ENCODE data around the gene PRR19. TPM values are rescaled to one million over a fixed set of nuclear protein-coding genes. Genes with fewer than 3 reads are reported as not detected.

PRR19 gene
- total RNA-seq, 1 experiment from 2014 or later: 3.6 TPM

GRCh38 chr19:42295342-42295741, 6.6 kb upstream of the PRR19 start:
- Histone ChIP-seq H3K36me3 (ENCODE audit: insufficient read depth, low read length, poor library complexity, severe bottlenecking) (peaks cover 76% of the 10 kb centered on the region), H3K9me3 (ENCODE audit: low read depth, low read length, poor library complexity, severe bottlenecking) (no peaks in the 10 kb centered on the region), H3K4me1 (ENCODE audit: insufficient read depth, low read length, poor library complexity, severe bottlenecking) (no peaks in the 10 kb centered on the region), H3K4me3 (ENCODE audit: low read depth, low read length, poor library complexity, severe bottlenecking) (no peak overlapping the region), H3K27ac (ENCODE audit: low read depth, low read length, poor library complexity, severe bottlenecking) (peak overlapping the region; percentile 30), H3K27me3 (replicated peaks; ENCODE audit: insufficient read depth, low read depth, low read length, poor library complexity) (no peaks in the 10 kb centered on the region)
- ChIA-PET CTCF (interaction anchor here (0.6 kb wide), 2 partner anchors 45 to 48 kb away, joined by 5 to 14 read pairs; no protein-coding TSS in a partner anchor), POLR2A (ENCODE audit: low non-redundant PET) (interaction anchor here (0.7 kb wide), 1 partner anchor 76 kb away, joined by 3 read pairs; no protein-coding TSS in a partner anchor)
- TF ChIP-seq EZH2 (IDR thresholded peaks at IDR 0.05; ENCODE audit: borderline replicate concordance, low read depth, low read length, poor library complexity, severe bottlenecking) (no peak), CTCF (conservative IDR thresholded peaks at IDR 0.05; ENCODE audit: low read depth, low read length) (no peak)
- TSS peak; percentile 39 for BruUV-seq (replicated peaks)
- intact Hi-C loops (cut with micrococcal nuclease; ENCODE audit: unreplicated experiment): no loop called here
- DNase-seq (ENCODE audit: low spot score): no peak

GRCh38 chr19:42295831-42296525, 6.0 kb upstream of the PRR19 start:
- DNase-seq (ENCODE audit: low spot score): peak; percentile 76
- ChIA-PET CTCF (interaction anchor here (0.6 kb wide), 1 partner anchor 44 kb away, joined by 14 read pairs; no protein-coding TSS in a partner anchor), POLR2A (ENCODE audit: low non-redundant PET) (interaction anchor here (0.7 kb wide), 1 partner anchor 77 kb away, joined by 3 read pairs; no protein-coding TSS in a partner anchor)
- H3K27ac ChIP-seq (ENCODE audit: low read depth, low read length, poor library complexity, severe bottlenecking): peak overlapping the region; percentile 30
- intact Hi-C loops (cut with micrococcal nuclease; ENCODE audit: unreplicated experiment): no loop called here
- H3K27me3 ChIP-seq (replicated peaks; ENCODE audit: insufficient read depth, low read depth, low read length, poor library complexity): no peaks in the 10 kb centered on the region
- TF ChIP-seq CTCF (conservative IDR thresholded peaks at IDR 0.05; ENCODE audit: low read depth, low read length) (peak; percentile 91), EZH2 (IDR thresholded peaks at IDR 0.05; ENCODE audit: borderline replicate concordance, low read depth, low read length, poor library complexity, severe bottlenecking) (no peak)
- no TSS peak for BruUV-seq (replicated peaks)
- H3K4me1 ChIP-seq (ENCODE audit: insufficient read depth, low read length, poor library complexity, severe bottlenecking): peaks cover under 1% of the 10 kb centered on the region
- H3K4me3 ChIP-seq (ENCODE audit: low read depth, low read length, poor library complexity, severe bottlenecking): no peak overlapping the region
- H3K9me3 ChIP-seq (ENCODE audit: low read depth, low read length, poor library complexity, severe bottlenecking): no peaks in the 10 kb centered on the region
- peaks cover 70% of the 10 kb centered on the region for H3K36me3 ChIP-seq (ENCODE audit: insufficient read depth, low read length, poor library complexity, severe bottlenecking)

- DNase-seq (ENCODE audit: low spot score): no peak
- Histone ChIP-seq H3K4me3 (ENCODE audit: low read depth, low read length, poor library complexity, severe bottlenecking) (no peak overlapping the region), H3K27me3 (replicated peaks; ENCODE audit: insufficient read depth, low read depth, low read length, poor library complexity) (no peaks in the 10 kb centered on the region), H3K4me1 (ENCODE audit: insufficient read depth, low read length, poor library complexity, severe bottlenecking) (peaks cover 6% of the 10 kb centered on the region), H3K27ac (ENCODE audit: low read depth, low read length, poor library complexity, severe bottlenecking) (no peak overlapping the region), H3K9me3 (ENCODE audit: low read depth, low read length, poor library complexity, severe bottlenecking) (no peaks in the 10 kb centered on the region), H3K36me3 (ENCODE audit: insufficient read depth, low read length, poor library complexity, severe bottlenecking) (peaks cover 59% of the 10 kb centered on the region)
- intact Hi-C loops (cut with micrococcal nuclease; ENCODE audit: unreplicated experiment): no loop called here
- TF ChIP-seq CTCF (conservative IDR thresholded peaks at IDR 0.05; ENCODE audit: low read depth, low read length) (no peak), EZH2 (IDR thresholded peaks at IDR 0.05; ENCODE audit: borderline replicate concordance, low read depth, low read length, poor library complexity, severe bottlenecking) (no peak)
- POLR2A ChIA-PET (ENCODE audit: low non-redundant PET): no interaction called here
- CTCF ChIA-PET: no interaction called here
- BruUV-seq (replicated peaks): no TSS peak
Observed at GRCh38 chr19:42297039-42297438, 4.9 kb upstream of the PRR19 start.
